ENCODE measurements around the gene DCP2. TPM values are rescaled to one million over a fixed set of nuclear protein-coding genes. Genes with fewer than 3 reads are reported as not detected.
A peak's percentile ranks its signal among the peaks of the same experiment; 100 is the strongest.

The DCP2 gene
- total RNA-seq, 2 experiments from 2014 or later = 88.9 to 91.0 TPM

DNA sequence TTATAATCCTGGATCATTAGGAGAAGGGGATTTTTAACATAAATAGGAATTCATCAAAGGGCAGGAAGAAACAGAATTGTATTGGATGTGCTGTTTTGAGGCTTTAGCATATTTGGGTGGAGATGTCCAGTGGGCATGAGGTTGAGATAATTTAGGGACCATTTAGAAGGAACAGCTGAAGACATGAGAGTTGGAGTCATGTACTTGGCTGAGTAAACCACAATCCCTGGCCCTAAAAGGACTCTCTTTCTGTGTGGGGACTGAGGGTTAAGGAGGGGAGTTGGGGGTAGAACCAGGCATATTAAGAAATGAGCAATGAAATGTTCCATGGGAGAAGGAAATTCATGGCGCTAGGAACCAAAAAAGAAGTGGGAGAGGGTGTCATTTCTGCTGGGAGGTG, 61.5 kb downstream of the DCP2 start:
- CTCF ChIA-PET = no interaction called here
- Mint-ChIP-seq H3K27me3 (no peaks in the 10 kb centered on the region), H3K27ac (no peak overlapping the region)

GRCh38 chr5:113038714-113039113, 62.1 kb downstream of the DCP2 start:
- H3K27ac Mint-ChIP-seq = no peak overlapping the region
- DNase-seq (no peak), ATAC-seq (peak; percentile 34)
- POLR2A ChIA-PET = no interaction called here
- no peak for TF ChIP-seq CTCF (IDR thresholded peaks at IDR 0.05)
- no peak overlapping the region for H3K4me3 Mint-ChIP-seq
- CTCF ChIA-PET = no interaction called here
- no peaks in the 10 kb centered on the region for H3K36me3 Mint-ChIP-seq (ENCODE audit: low read depth)
- H3K27me3 Mint-ChIP-seq = no peaks in the 10 kb centered on the region
- intact Hi-C loops (cut with micrococcal nuclease) = no loop called here
- H3K4me1 Mint-ChIP-seq (ENCODE audit: low read depth) = no peaks in the 10 kb centered on the region
- H3K9me3 Mint-ChIP-seq = no peaks in the 10 kb centered on the region

More for the DNA sequence above, 61.5 kb downstream of the DCP2 start:
- no peaks in the 10 kb centered on the region for H3K36me3 Mint-ChIP-seq (ENCODE audit: low read depth)
- ATAC-seq (no peak), DNase-seq (no peak)
- no peak for TF ChIP-seq CTCF (IDR thresholded peaks at IDR 0.05)
- H3K4me1 Mint-ChIP-seq (ENCODE audit: low read depth) = no peaks in the 10 kb centered on the region
- intact Hi-C loops (cut with micrococcal nuclease) = no loop called here
- POLR2A ChIA-PET = no interaction called here
- no peak overlapping the region for H3K4me3 Mint-ChIP-seq
- no peaks in the 10 kb centered on the region for H3K9me3 Mint-ChIP-seq

GRCh38 chr5:113039229-113039933, 62.8 kb downstream of the DCP2 start:
- intact Hi-C loops (cut with micrococcal nuclease) = no loop called here
- POLR2A ChIA-PET = no interaction called here
- DNase-seq (no peak), ATAC-seq (no peak)
- Mint-ChIP-seq H3K27me3 (no peaks in the 10 kb centered on the region), H3K27ac (no peak overlapping the region), H3K9me3 (no peaks in the 10 kb centered on the region), H3K4me3 (no peak overlapping the region), H3K36me3 (ENCODE audit: low read depth) (no peaks in the 10 kb centered on the region), H3K4me1 (ENCODE audit: low read depth) (no peaks in the 10 kb centered on the region)
- no peak for TF ChIP-seq CTCF (IDR thresholded peaks at IDR 0.05)
- CTCF ChIA-PET = interaction anchor here (1.1 kb wide), 1 partner anchor 43 kb away, joined by 3 read pairs; no protein-coding TSS in a partner anchor

- no peak for TF ChIP-seq CTCF (IDR thresholded peaks at IDR 0.05)
These were observed 63.3 kb downstream of the DCP2 start for GRCh38 chr5:113039934-113040285.

GRCh38 chr5:113040672-113041260, 64.2 kb downstream of the DCP2 start:
- no peaks in the 10 kb centered on the region for H3K9me3 Mint-ChIP-seq
- TF ChIP-seq CTCF (IDR thresholded peaks at IDR 0.05) = no peak
- ChIA-PET POLR2A (no interaction called here), CTCF (interaction anchor here (0.5 to 1.0 kb wide), 3 partner anchors 45 to 289 kb away, joined by 3 to 4 read pairs (median 3); no protein-coding TSS in a partner anchor)
- ATAC-seq = no peak
- H3K4me3 Mint-ChIP-seq = no peak overlapping the region
- DNase-seq = no peak
- intact Hi-C loops (cut with micrococcal nuclease) = no loop called here
- H3K27ac Mint-ChIP-seq = no peak overlapping the region
- H3K36me3 Mint-ChIP-seq (ENCODE audit: low read depth) = no peaks in the 10 kb centered on the region
- H3K27me3 Mint-ChIP-seq = no peaks in the 10 kb centered on the region
- H3K4me1 Mint-ChIP-seq (ENCODE audit: low read depth) = no peaks in the 10 kb centered on the region

More at GRCh38 chr5:113039934-113040285, 63.3 kb downstream of the DCP2 start:
- H3K4me1 Mint-ChIP-seq (ENCODE audit: low read depth) = no peaks in the 10 kb centered on the region
- no peak for ATAC-seq
- no peak overlapping the region for H3K27ac Mint-ChIP-seq
- POLR2A ChIA-PET = no interaction called here
- CTCF ChIA-PET = interaction anchor here (1.1 kb wide), 1 partner anchor 44 kb away, joined by 3 read pairs; no protein-coding TSS in a partner anchor
- intact Hi-C loops (cut with micrococcal nuclease) = no loop called here
- H3K4me3 Mint-ChIP-seq = no peak overlapping the region
- no peak for DNase-seq
- no peaks in the 10 kb centered on the region for H3K36me3 Mint-ChIP-seq (ENCODE audit: low read depth)
- no peaks in the 10 kb centered on the region for H3K9me3 Mint-ChIP-seq
- no peaks in the 10 kb centered on the region for H3K27me3 Mint-ChIP-seq
